Activated CD4-positive, alpha-beta T cell treated with anti-CD3 and anti-CD28 coated beads for 48 hours (primary cell): ENCODE measurements around the gene GRIK5.
"Not testable (repeated sequence)": the region's sequence is repeated elsewhere in the genome, so short reads cannot be mapped to it uniquely, and the experiment has no call there.

Experiments used
- DNase-seq: peaks from one replicate; pipeline ENCODE4 v3.0.0-alpha.2; 2020

GRIK5 gene

GRCh38 chr19:42042455-42043170 lies 27.4 kb downstream of the GRIK5 start:
- DNase-seq = no peak

- DNase-seq = not testable (repeated sequence)
These were observed 29.5 kb downstream of the GRIK5 start for GRCh38 chr19:42040491-42040890.

GRCh38 chr19:42040031-42040430 lies 30.0 kb downstream of the GRIK5 start:
- DNase-seq = no peak

- DNase-seq = no peak
These were observed 31.3 kb downstream of the GRIK5 start for GRCh38 chr19:42038666-42039065.

- DNase-seq = no peak
These were observed 32.4 kb downstream of the GRIK5 start for GRCh38 chr19:42037649-42038048.

GRCh38 chr19:42034640-42035391 lies 35.2 kb downstream of the GRIK5 start:
- peak; percentile 75 for DNase-seq

- no peak for DNase-seq
These were observed 36.6 kb downstream of the GRIK5 start for GRCh38 chr19:42033413-42033812.

GRCh38 chr19:42032431-42032830 lies 37.6 kb downstream of the GRIK5 start:
- no peak for DNase-seq

- DNase-seq = no peak
These were observed 39.2 kb downstream of the GRIK5 start for GRCh38 chr19:42030645-42031440.

GRCh38 chr19:42028304-42029216 lies 41.4 kb downstream of the GRIK5 start:
- peak; percentile 61 for DNase-seq

- no peak for DNase-seq
These were observed 45.3 kb downstream of the GRIK5 start for GRCh38 chr19:42024622-42025111.

- no peak for DNase-seq
These were observed 46.1 kb downstream of the GRIK5 start for GRCh38 chr19:42023943-42024260.

GRCh38 chr19:42023121-42023942 lies 46.7 kb downstream of the GRIK5 start:
- peak; percentile 55 for DNase-seq

- no peak for DNase-seq
These were observed 47.4 kb downstream of the GRIK5 start for GRCh38 chr19:42022616-42023015.

GRCh38 chr19:42021185-42021584 lies 48.8 kb downstream of the GRIK5 start:
- DNase-seq = no peak

- no peak for DNase-seq
These were observed 51.4 kb downstream of the GRIK5 start for GRCh38 chr19:42018503-42019193.

- DNase-seq = no peak
These were observed 53.0 kb downstream of the GRIK5 start for GRCh38 chr19:42017040-42017439.

GRCh38 chr19:42012747-42013146 lies 57.3 kb downstream of the GRIK5 start:
- DNase-seq = not testable (repeated sequence)

GRCh38 chr19:42010245-42011126 lies 59.5 kb downstream of the GRIK5 start:
- DNase-seq = no peak

GRCh38 chr19:42006569-42006968 lies 63.4 kb downstream of the GRIK5 start:
- no peak for DNase-seq
